ENCODE data around the gene PRKCG.

PRKCG gene

DNA sequence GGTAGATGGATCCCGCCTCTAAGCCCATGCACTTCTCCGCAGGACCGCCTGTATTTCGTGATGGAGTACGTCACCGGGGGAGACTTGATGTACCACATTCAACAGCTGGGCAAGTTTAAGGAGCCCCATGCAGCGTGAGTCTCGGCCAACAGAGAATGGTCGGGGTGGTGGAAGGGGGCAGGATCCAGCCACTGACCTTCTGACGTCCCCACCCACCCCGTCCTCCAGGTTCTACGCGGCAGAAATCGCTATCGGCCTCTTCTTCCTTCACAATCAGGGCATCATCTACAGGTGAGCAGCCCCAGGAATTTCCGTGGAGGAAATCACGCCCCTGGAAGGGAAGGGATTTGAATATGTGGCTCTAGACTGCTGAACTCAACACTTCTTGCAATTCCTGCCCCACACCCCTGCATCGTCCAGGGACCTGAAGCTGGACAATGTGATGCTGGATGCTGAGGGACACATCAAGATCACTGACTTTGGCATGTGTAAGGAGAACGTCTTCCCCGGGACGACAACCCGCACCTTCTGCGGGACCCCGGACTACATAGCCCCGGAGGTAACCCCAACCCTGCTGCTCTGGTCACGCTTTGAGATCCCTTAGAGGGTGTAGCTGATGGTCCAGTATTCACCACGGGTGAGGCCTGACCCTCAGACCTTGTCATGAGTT is 18.3 kb downstream of the PRKCG start:
- no peak for DNase-seq

- DNase-seq: peak; percentile 25
Measured at GRCh38 chr19:53903055-53903680, 21.2 kb downstream of the PRKCG start.

DNA sequence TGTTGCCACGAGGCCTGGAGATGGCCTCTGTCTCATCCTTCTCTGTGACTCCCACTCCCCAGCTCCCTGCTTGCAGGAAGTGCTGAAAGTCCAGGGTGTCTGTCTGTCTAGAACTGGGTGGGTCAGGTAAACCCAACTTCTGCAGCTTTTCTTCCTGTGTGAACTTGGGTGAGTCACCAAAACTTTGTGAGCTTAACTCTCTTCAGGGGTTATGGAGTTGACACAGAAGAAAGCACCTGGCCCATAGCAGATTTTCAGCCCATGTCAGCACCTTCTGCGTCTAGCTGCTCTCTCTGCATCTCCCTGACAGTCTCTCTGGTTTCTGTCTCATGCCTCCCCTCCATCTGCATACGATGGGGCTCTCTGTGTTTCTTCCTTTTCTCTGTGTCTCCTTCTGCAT is 22.9 kb downstream of the PRKCG start:
- no peak for DNase-seq

DNA sequence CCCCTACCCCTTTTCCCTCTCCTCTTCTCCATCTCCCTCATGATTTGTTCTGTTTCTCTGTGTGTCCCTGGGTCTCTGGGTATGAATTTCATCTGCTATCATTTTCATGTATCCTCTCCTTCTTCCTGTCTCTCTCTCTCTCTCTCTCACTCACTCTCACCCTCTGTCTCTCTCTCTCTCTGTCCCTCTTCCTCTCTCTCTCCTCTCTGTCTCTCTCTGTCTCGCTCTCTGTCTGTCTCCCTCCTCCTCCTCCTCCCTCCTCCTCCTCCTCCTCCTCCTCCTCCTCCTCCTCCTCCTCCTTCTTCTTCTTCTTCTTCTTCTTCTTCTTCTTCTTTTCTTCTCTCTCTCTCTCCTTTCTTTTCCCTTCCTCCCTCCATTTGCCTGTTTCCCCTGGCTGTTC is 23.8 kb downstream of the PRKCG start:
- DNase-seq: no peak

DNA sequence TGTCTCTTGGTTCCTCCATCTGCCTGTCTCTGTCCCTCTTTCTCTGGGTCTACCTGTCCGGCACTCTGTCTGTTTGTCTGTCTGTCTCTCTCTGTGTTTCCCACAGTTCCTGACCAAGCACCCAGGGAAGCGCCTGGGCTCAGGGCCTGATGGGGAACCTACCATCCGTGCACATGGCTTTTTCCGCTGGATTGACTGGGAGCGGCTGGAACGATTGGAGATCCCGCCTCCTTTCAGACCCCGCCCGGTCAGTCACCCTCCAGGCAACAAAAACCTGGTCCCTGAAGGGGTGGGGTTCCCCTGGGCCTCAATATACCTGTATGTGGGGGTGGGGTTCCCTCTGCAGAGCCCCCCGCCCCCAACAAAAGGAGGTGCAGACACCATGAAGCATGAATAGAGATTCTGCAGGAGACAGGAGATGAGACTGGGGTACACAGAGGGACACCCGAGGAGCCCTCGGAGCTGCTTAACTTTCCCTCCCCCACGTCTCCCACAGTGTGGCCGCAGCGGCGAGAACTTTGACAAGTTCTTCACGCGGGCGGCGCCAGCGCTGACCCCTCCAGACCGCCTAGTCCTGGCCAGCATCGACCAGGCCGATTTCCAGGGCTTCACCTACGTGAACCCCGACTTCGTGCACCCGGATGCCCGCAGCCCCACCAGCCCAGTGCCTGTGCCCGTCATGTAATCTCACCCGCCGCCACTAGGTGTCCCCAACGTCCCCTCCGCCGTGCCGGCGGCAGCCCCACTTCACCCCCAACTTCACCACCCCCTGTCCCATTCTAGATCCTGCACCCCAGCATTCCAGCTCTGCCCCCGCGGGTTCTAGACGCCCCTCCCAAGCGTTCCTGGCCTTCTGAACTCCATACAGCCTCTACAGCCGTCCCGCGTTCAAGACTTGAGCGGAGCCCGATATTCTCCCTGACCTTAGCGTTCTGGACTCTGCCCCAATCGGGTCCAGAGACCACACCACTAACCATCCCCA is 24.5 kb downstream of the PRKCG start:
- DNase-seq: no peak

GRCh38 chr19:53907193-53907581 is 25.2 kb downstream of the PRKCG start:
- DNase-seq: no peak

DNA sequence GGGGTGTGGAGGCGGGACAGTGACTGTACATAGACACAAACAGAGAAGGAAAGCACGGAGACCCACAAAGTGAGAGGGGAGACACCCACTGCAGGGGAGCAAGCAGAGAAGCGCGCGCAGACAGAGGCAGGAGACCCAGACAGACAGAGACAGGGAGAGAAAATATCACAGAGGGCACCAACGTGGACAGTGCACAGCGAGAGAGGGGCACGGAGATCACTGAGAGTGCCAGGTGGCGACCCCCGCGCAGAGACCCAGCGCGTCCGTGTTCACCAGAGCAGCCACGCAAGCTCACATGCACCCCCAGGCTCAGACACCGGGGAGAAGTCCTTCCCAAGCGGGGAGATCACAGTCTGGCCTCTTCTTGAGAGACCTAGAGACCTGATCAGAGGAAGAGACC is 25.7 kb downstream of the PRKCG start:
- no peak for DNase-seq

DNA sequence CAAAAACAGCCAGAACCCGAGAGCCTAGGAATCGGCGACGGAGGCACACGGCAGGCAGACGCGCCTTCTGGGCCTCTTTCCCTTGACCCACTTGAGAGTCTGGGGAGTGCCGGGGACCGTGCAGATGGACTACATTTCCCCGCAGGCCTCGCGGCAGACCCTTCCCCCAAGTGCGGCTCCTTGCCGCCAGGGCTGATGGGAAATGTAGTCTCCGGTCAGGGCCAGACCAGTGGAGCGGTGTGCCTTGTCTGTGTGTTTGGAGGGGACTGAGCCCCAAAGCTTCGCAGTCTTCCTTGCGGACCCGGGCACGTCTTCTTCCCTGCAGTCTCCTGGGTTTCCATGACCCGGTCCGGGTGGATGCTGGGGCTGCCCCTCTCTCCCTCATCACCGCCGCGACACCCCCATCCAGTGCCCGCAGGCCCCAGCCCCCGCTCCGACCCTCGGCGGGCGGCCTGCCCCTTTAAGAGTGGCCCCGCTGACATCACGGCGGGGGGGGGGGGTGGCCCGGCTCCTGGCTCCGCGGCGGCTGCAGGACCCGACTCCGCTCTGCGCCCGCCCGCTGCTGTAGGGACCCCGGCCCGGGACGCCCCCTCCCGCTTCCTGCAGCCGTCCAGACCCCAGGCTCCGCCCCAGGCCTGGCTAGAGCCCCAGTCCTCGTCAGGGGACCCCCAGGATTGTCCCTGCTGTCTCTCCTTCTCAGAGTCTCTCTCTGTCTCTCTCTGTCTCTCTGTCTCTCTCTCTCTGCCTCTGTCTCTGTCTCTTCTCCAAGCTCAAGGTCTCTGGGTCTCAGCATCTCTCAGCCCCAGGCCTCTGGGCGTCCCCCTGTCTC is 26.3 kb downstream of the PRKCG start:
- no peak for DNase-seq

- DNase-seq: no peak
Measured at GRCh38 chr19:53908935-53909415, 27.0 kb downstream of the PRKCG start, which contains the start of gene CACNG7. Gene CACNG7, plus strand, starts transcription at chr19:53909278. Its CDS starts 3,554 bp downstream, at chr19:53912832.

GRCh38 chr19:53909471-53910169 is 27.6 kb downstream of the PRKCG start:
- DNase-seq: no peak

DNA sequence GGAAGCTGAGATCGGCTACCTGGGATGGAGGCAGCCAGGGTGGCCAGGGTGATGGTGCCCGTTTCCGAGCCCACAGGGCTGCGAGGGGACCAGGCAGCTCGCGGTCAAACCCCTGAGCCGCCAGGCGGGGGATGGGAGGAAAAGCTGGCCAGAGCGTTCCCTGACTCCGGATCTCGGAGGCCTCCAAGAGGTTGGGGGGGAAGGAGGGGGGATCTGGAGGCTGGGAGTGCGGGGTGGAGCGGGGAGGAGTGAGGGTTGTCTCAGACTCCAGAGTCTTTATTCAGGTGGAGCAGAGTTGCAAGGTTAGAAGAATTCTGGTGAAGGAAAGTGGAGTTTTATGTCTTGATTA is 28.1 kb downstream of the PRKCG start:
- no peak for DNase-seq

DNA sequence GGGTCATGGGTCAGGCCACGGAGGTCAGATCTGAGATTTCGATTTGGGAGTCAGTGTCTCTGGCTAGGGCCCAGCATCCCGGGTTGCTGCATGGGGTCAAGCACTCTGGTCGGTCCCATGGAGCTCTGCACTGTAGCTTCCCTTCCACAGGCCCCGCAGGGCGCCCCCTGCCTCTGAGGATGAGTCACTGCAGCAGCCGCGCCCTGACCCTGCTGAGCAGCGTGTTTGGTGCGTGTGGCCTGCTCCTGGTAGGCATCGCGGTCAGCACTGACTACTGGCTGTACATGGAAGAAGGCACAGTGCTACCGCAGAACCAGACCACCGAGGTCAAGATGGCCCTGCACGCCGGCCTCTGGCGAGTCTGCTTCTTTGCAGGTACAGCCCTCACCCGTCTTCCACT is 30.7 kb downstream of the PRKCG start:
- DNase-seq: no peak

GRCh38 chr19:53915000-53915399 is 33.0 kb downstream of the PRKCG start:
- no peak for DNase-seq

GRCh38 chr19:53916004-53916403 is 34.0 kb downstream of the PRKCG start:
- DNase-seq: no peak

- no peak for DNase-seq
Measured at GRCh38 chr19:53917356-53917755, 35.4 kb downstream of the PRKCG start.

- peak; percentile 56 for DNase-seq
Measured at GRCh38 chr19:53927739-53928138, 45.7 kb downstream of the PRKCG start.

DNA sequence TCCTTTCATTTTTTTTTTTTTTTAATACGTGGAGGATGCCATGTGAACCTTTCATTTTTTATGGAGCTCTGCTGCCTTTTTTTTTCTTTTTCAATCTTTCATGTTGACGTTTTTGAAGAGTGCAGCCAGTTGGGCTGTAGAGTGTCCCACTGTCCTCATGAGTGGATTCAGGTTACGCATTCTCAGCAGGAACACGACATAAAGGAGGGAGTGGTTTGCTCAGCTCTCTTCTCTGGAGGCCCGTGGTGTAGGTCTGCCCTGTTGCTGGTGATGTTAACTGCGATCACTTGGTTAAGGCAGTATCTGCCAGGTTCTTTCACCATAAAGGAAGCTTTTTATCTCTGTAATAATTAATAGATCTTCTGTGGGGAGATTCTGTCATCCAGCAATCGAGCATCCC is 54.0 kb downstream of the PRKCG start:
- DNase-seq: no peak

DNA sequence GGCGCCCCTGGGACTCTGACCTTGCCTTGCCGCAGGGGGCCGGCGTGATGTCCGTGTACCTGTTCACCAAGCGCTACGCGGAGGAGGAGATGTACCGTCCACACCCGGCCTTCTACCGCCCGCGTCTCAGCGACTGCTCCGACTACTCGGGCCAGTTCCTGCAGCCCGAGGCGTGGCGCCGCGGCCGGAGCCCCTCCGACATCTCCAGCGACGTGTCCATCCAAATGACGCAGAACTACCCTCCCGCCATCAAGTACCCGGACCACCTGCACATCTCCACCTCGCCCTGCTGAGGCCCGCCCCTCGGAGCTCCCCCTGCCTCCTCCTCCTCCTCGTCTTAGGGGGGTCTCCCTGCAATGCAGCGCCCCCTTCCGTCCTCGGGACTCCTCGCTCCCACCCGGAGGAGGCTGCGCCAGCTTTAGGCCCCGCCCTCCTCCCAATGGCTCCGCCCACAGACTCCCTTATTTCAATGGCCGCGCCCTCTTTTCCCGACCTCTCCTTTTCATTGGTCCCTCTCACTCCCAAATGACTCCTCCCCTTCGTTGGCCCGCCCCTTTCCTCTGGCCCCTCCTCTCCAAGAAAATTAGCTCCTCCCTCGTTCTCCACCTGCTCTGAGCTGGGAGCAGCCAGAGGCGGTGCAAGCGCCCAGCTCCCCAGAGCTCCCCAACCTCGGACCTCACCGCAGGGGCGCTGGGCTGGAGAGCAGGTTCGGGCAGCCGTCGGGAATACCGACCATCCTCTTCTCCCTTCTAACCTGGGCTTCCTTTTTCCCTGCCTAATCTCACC is 60.2 kb downstream of the PRKCG start:
- DNase-seq: no peak

- DNase-seq: no peak
Measured at GRCh38 chr19:53944416-53944815, 62.4 kb downstream of the PRKCG start.

DNA sequence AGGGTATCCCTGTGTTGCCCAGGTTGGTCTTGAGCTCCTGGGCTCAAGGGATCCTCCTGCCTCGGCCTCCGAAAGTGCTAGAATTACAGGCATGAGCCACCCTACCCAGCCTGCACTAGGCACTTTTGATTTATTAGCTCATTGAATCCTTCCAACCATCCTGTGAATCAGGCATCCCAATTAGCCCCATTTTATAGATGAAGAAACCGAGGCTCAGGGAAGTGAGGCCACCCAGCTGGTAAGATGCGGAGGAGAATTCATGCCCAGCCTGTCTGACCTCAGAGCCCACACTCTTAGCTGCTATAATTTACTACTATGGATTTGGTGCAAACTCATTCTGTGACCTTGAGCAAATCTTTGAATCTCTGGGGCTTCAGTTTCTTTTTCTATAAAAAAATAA is 62.9 kb downstream of the PRKCG start:
- DNase-seq: no peak

- peak; percentile 39 for DNase-seq
Measured at GRCh38 chr19:53945441-53945840, 63.4 kb downstream of the PRKCG start.

Measured in MV-4-11 (cell line).